Endothelial cell of hepatic sinusoid (primary cell): ENCODE results near the gene C6orf120.

Experiments
- in situ Hi-C: cut with HindIII; loops from 2 replicates; pipeline ENCODE4 v1.10.0; 2017; ENCODE audit warnings: low sequenced_read_pairs

C6orf120 gene

GRCh38 chr6:169701954-169702839, at the start of gene C6orf120, which contains the start of gene WDR27:
C6orf120 (plus strand) TSS chr6:169702126; CDS start chr6:169702460, 334 bp downstream.
WDR27 (minus strand) TSS chr6:169702029; CDS start chr6:169689005, 13,024 bp downstream.
- in situ Hi-C loops: no loop called here

GRCh38 chr6:169652896-169653295, 49.0 kb upstream of the C6orf120 start:
- in situ Hi-C loops: no loop called here

GRCh38 chr6:169653691-169654090, 48.2 kb upstream of the C6orf120 start:
- in situ Hi-C loops: no loop called here

- in situ Hi-C loops: no loop called here
Observed at GRCh38 chr6:169654598-169655391, 47.1 kb upstream of the C6orf120 start.

- in situ Hi-C loops: no loop called here
Observed at GRCh38 chr6:169656546-169657283, 45.2 kb upstream of the C6orf120 start.

DNA sequence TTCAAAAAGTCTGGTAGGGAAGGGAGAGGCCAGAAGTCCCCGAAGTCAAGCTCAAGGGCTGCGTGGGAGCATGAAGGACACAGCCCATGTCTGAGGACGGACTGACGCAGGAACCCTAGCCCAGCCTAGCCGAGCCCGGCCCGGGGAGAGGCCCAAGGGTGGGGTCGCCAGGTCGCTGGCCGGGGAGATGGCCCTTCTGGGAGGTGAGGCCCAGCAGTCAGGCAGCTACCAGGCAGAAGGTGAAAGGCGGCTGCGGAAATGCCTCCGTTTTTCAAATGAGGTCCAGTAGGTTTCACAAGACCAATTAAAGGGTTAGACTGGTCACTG, 44.7 kb upstream of the C6orf120 start:
- in situ Hi-C loops: no loop called here

DNA sequence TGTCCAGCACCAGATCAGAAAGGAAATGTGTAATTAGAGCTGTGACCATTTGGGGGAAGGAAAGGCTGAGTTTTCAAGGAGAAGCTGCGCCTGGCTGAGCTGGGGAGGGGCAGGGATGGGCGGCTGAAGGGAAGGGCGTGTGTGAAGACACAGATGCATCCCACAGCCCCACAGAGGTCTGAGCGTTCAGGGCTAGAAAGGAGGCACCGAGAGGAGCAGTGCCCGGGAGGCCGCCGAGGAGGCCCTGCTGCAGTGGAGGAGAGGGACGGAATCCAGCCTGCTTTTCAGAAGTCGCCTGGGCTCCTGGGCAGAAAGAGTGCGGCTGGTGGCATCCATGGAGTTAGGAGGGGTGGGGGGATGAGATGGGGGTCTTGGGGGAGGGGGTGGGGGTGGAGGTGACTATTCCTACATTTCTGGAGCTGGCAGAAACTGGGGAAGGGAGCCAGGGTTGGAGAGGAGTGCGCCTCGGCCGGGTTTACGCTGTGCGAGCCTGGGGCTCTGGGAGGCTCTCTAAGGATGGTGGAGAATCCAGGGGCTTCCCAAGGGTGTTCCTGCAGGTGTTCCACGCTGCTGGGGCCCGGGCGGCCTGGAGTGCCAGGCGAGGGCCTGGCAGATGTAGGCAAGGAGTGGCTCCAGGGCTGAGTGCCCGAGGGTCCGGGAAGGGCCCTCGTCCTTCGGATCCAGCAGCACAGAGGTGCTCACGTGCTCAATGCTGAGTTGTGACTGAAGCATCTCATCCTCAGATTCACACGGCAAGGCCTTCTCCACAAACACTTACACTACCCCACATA, 41.9 kb upstream of the C6orf120 start:
- in situ Hi-C loops: no loop called here

- in situ Hi-C loops: no loop called here
Observed at GRCh38 chr6:169660751-169661390, 41.1 kb upstream of the C6orf120 start.

DNA sequence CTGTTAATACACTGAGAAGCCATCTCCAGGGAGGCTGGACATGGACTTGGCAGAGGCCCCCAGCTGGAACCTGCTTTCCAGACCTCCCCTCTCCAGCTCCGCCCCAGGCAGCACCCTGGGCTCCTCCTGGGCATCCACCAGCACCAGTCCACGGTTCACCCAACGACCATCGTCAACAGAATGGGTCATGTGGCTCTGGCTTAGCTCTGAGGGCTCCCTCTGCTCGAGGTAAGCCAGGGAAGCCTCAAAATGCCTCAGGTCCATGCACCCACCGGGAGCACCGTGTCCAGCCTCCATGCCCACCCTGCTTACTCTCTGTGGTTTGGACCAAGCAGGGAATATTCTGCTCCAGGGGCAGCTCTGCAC, 40.6 kb upstream of the C6orf120 start:
- in situ Hi-C loops: no loop called here

DNA sequence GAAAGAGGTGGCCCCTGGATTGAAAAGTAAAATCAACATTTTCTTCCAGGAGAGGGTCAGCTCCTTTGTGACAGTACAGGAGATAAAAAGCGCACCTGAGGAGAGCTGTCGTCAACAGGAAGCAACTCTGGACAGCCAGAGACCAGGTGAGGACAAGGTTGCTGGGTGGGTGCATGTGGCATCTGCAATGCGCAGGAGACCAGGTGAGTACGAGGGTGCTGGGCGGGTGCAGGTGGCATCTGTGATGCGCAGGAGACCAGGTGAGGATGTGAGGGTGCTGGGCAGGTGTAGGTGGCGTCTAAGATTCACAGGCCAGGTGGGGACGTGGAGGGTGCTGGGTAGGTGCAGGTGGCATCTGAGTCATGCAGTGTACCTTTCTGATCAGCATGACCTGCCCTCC, 38.5 kb upstream of the C6orf120 start:
- in situ Hi-C loops: no loop called here

- in situ Hi-C loops: no loop called here
Observed at GRCh38 chr6:169664227-169664626, 37.7 kb upstream of the C6orf120 start.

DNA sequence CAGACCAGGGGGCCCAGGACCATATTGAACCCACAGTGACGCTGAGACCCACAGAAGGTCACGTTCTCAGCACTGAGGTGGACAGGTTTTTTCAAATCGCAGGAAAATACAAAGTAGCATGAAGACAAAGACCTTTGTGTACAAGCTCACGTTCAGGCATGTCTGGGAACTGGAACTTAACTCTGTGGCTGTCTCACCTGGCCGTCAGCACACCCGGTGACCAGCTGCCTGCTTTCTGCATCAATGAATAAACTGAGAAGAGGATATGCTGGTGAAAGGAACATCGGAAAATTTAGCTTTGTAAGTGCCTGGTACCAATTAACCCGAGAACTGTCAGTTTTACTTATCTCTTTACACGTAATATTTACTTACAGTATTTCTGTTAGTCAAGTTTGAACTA, 36.6 kb upstream of the C6orf120 start:
- in situ Hi-C loops: no loop called here

DNA sequence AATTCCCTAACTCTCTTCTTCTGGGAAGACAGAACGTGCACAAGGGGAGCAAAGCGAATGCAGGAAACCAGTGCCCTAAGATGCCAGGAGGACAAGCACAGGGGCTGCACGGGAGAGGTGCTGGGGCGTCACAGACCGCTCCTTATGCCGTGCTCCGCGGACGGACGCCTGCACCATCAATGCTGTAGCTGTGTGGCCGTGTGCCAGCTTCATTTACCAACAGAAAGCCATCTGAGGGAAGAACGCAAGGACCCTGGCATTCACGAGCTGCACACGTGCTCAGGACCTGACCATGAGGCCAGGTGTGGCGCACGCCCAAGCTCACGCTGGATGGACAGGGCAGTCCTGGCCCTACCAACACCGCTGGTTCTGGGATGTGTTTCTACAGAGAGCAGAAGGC, 35.5 kb upstream of the C6orf120 start:
- in situ Hi-C loops: no loop called here

- in situ Hi-C loops: no loop called here
Observed at GRCh38 chr6:169667716-169668115, 34.2 kb upstream of the C6orf120 start.

GRCh38 chr6:169668203-169668847, 33.6 kb upstream of the C6orf120 start:
- in situ Hi-C loops: no loop called here

DNA sequence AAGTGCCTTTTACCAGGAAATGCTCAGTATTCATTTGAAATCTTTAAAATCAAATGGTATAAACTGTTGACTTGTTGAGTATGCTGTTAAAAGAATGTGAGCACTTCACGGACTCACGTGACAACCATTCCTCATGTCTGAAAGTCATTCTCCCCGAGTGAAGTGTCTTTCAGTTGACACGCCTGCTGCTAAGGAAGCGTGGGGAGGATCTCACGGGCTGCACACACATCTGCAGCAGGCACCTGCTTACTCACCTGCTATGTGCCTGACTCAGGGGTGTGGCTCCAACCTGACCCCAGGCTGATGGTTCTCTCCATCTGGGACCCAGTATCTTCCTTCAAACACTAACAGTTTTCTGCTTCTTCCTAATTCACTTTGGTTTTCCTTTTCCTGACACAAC, 32.8 kb upstream of the C6orf120 start:
- in situ Hi-C loops: no loop called here

GRCh38 chr6:169669889-169670288, 32.0 kb upstream of the C6orf120 start:
- in situ Hi-C loops: no loop called here

DNA sequence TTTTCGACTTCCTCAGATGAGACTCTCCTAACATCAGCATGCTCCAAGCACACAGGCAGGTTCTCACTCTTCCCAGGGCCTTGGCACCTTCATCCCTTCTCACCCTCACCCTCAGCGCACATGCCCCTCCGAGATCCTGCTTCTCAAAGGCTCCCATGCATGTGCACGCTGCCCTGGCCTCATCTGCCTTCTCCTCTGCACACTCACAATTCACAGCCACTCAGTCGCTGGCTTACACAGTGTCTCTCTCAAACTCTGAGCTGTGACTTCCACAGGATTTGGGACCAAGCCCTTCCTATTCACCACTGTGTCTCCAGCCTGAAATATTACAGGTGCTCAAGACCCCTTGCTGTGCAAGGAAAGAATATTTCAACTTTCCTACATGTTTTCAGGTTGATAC, 30.4 kb upstream of the C6orf120 start:
- in situ Hi-C loops: no loop called here

DNA sequence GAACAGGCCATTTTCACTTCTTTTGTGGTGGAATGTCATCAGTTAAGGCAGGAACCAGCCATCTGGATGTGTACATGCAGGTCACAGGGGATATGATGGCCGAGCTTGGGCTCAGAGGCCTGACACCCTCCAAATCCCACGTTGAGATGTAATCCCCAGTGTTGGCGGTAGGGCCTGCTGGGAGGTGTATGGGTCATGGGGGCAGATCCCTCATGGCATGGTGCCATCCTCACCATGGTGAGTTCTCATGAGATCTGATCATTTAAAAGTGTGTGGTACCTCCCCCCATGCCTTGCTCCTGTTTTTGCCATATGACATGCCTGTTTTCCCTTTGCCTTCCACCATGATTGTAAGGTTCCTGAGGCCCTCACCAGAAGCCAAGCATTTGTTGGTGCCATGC, 26.9 kb upstream of the C6orf120 start:
- in situ Hi-C loops: no loop called here

DNA sequence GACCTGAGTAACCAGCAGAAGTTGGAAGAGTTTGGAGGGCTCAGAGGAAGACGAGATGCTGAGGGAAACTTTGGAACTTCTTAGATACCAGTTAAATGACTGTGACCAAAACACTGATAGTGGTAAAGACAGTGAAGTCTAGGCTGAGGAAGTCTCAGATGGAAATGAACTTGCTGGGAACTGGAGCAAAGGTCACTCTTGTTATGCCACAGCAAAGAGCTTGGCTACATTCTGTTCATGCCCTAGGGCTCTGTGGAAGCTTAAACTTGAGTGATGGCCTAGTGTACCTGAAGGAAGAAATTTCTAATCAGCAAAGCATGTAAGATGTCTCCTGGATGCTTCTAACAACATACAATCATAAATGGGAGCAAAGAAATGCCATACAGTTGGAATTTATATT, 24.8 kb upstream of the C6orf120 start:
- in situ Hi-C loops: no loop called here
